Pancreas (tissue), 10 donors: ENCODE results near the gene BRSK1. TPM values are rescaled to one million over a fixed set of nuclear protein-coding genes. Genes with fewer than 3 reads are reported as not detected.
A peak's percentile ranks its signal among the peaks of the same experiment; 100 is the strongest.

ENCODE experiments used
- ATAC-seq, 4 donors: fragments of 200-7000 bp; cut with Tn5 transposase; one replicate each; pipeline versions ENCODE4 v1.8.0 to v1.9.1; 2020; ENCODE audit warnings: mild to moderate bottlenecking in 4 of 4, moderate library complexity in 4 of 4
- DNase-seq, 6 donors: peaks; one replicate each; pipeline ENCODE4 v3.0.0-alpha.2; 2020
- FAIRE-seq: peaks from 2 replicates; lab custom pipeline; 2012; peaks lifted over from hg19 to GRCh38; lab: Jason Lieb, UNC
- H3K27ac ChIP-seq, 4 donors: fragments of 200-600 bp; sonication (generic); 1 replicate in 3 of 4; 2 replicates in 1 of 4; pipeline versions ENCODE4 v1.5.0 to v1.8.0; 2020
- H3K27me3 ChIP-seq, 4 donors: fragments of 200-600 bp; one replicate each; pipeline ENCODE4 v1.8.0; 2021
- H3K36me3 ChIP-seq, 3 donors: fragments of 200-600 bp; sonication (generic) in 1 of 3; one replicate each; pipeline versions ENCODE4 v1.5.0 to v1.8.0; 2020 to 2021
- H3K4me1 ChIP-seq, 3 donors: fragments of 200-600 bp; one replicate each; pipeline ENCODE4 v1.8.0; 2021
- H3K4me3 ChIP-seq, 4 donors: fragments of 200-600 bp; sonication (generic) in 2 of 4; one replicate each; pipeline versions ENCODE4 v1.5.0 to v1.8.0; 2020 to 2021
- H3K9me3 ChIP-seq, 4 donors: fragments of 200-600 bp; one replicate each; pipeline ENCODE4 v1.8.0; 2021
- CTCF ChIP-seq, 4 donors: fragments of 200-600 bp; sonication (generic) in 3 of 4; IDR thresholded peaks; one replicate each; pipeline versions ENCODE4 v1.5.0 to v1.8.0; 2021; ENCODE audit warnings: antibody characterized with exemption in 4 of 4
- WGBS, 2 donors: extraction: QIAGEN DNeasy Blood & Tissue Kit; methylation state at CpG; one replicate each; pipeline ENCODE4 v1.1.7; 2013; 5-methylcytosine and 5-hydroxymethylcytosine counted together
- intact Hi-C, 3 donors: fragments of 100-400 bp; cut with DNase I; formaldehyde crosslinking; loops; one replicate each; pipeline versions ENCODE4 v1.11.1 to v1.14.2; 2022
- polyA plus RNA-seq, 2 donors: library from polyadenylated mRNA; stranded (reverse); fragments of 200-250 nt; gene quantifications; one replicate each; pipeline ENCODE4 v1.2.3, GENCODE V29; 2013
- total RNA-seq, 6 donors: library from RNA; stranded (reverse); fragmentation: NEBNext Ultra II Directional in 4 of 6; extraction: Animal tissue kit (Norgen Biotek cat#: 25700) in 4 of 6; gene quantifications; one replicate each; pipeline versions ENCODE4 v1.2.1 to v1.2.4, GENCODE V29; 2021 to 2023
- donor health status: healthy with polysubstance abuse.
- donor health status: DM: no; HTN: no; CAD: no; lungs with moderate emphysema.
- donor health status: DM: no; HTN: no; CAD: no.
- donor health status: control.
- donor health status: control.
- donor health status: Bipolar disorder and iron deficiency.
- donor health status: DM: yes; HTN: yes; CAD: no.
- donor health status: DM: no; HTN: no; CAD: no.
- donor health status: DM: no; HTN: no; CAD: no.
- donor health status: DM: yes; HTN: yes; CAD: no.

The BRSK1 gene
- total and polyA plus RNA-seq, 8 donors = 0.46 to 9.2 (median 2.0) TPM

GRCh38 chr19:55245236-55245904, 38.4 kb upstream of the BRSK1 start:
- peak in 1 of 6 donors; percentile 14 for DNase-seq
- 94 to 96% methylated on average over 17 to 23 of the region's 23 CpGs for WGBS, 2 donors
- no peak for FAIRE-seq

GRCh38 chr19:55246462-55247451, 37.0 kb upstream of the BRSK1 start:
- TF ChIP-seq CTCF (IDR thresholded peaks at IDR 0.05) = no peak
- intact Hi-C loops = no loop called here
- no peak for DNase-seq
- no peak overlapping the region for H3K27ac ChIP-seq
- no peak for FAIRE-seq
- H3K27me3 ChIP-seq = no peaks in the 10 kb centered on the region
- no peaks in the 10 kb centered on the region for H3K4me1 ChIP-seq
- no peak for ATAC-seq
- H3K9me3 ChIP-seq = no peaks in the 10 kb centered on the region
- 90 to 95% methylated on average over 40 of the region's 40 CpGs for WGBS, 2 donors
- H3K4me3 ChIP-seq = no peak overlapping the region
- peaks cover 0 to 41% (median 18%) of the 10 kb centered on the region in 3 donors for H3K36me3 ChIP-seq

More at GRCh38 chr19:55245236-55245904, 38.4 kb upstream of the BRSK1 start:
- Histone ChIP-seq H3K36me3 (peaks cover 0 to 52% (median 25%) of the 10 kb centered on the region in 3 donors), H3K27me3 (no peaks in the 10 kb centered on the region), H3K27ac (no peak overlapping the region), H3K4me3 (no peak overlapping the region), H3K4me1 (no peaks in the 10 kb centered on the region), H3K9me3 (no peaks in the 10 kb centered on the region)
- ATAC-seq = no peak
- intact Hi-C loops = no loop called here
- TF ChIP-seq CTCF (IDR thresholded peaks at IDR 0.05) = no peak

GRCh38 chr19:55247621-55248099, 36.1 kb upstream of the BRSK1 start:
- WGBS, 2 donors = 71 to 75% methylated on average over 10 of the region's 10 CpGs
- Histone ChIP-seq H3K27me3 (no peaks in the 10 kb centered on the region), H3K36me3 (peaks cover 0 to 32% (median 10%) of the 10 kb centered on the region in 3 donors), H3K27ac (no peak overlapping the region), H3K4me3 (no peak overlapping the region), H3K4me1 (no peaks in the 10 kb centered on the region), H3K9me3 (no peaks in the 10 kb centered on the region)
- intact Hi-C loops = no loop called here
- DNase-seq (no peak), FAIRE-seq (no peak), ATAC-seq (peak in 3 of 4 donors; percentile 69 to 71 (median 69))
- no peak for TF ChIP-seq CTCF (IDR thresholded peaks at IDR 0.05)

GRCh38 chr19:55248166-55248675, 35.6 kb upstream of the BRSK1 start:
- peaks cover 0 to 28% (median 10%) of the 10 kb centered on the region in 3 donors for H3K36me3 ChIP-seq

More at GRCh38 chr19:55248166-55248675, 35.6 kb upstream of the BRSK1 start:
- Histone ChIP-seq H3K4me3 (no peak overlapping the region), H3K27ac (no peak overlapping the region), H3K4me1 (no peaks in the 10 kb centered on the region), H3K27me3 (no peaks in the 10 kb centered on the region), H3K9me3 (no peaks in the 10 kb centered on the region)
- DNase-seq = no peak
- no peak for FAIRE-seq
- intact Hi-C loops = no loop called here
- ATAC-seq = no peak
- 76 to 80% methylated on average over 10 of the region's 10 CpGs for WGBS, 2 donors
- no peak for TF ChIP-seq CTCF (IDR thresholded peaks at IDR 0.05)
